ENCODE measurements around the gene GFRA1. TPM values are rescaled to one million over a fixed set of nuclear protein-coding genes. Genes with fewer than 3 reads are reported as not detected.

Gene GFRA1
- total and polyA plus RNA-seq, 2 of the 4 experiments (the other 2 are of a cell fraction) = 9.1 to 9.3 TPM

DNA sequence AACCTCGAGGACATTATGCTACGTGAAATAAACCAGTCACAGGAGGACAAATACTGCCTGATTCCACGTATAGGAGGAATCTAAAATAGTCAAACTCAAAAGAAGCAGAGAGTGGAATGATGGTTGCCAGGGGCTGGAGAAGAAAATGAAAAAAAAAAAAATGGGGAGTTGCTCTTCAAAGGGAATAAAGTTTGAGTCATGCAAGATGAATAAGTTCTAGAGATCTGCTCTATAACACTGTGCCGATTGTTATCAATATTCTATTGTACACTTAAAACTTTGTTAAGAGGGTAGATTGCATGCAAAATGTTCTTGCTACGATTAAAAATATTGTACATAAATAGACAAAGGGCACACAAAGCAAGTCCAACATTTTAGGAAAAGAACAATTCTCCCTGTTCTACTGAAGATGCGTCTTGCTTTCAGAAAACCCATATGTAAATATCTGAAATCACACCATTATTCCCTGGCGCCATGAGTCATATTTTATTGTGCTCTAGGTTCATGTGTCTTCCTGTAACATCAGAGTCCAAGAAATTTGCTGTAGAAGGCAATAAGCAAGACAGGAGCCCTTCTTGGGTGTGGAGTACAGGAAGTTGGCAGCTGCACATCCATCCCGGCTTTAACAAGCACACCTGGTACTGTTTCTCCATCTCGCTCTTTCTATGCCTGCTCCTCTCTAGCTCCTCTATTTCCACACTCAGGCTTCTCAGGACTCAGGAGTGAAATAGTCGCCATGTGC, 145.9 kb downstream of the GFRA1 start:
- no TSS peak for BruUV-seq (replicated peaks)

More for the DNA sequence above, 145.9 kb downstream of the GFRA1 start:
- H4K20me1 ChIP-seq (ENCODE audit: insufficient read depth, low read length) = no peaks in the 10 kb centered on the region
- H3K36me3 ChIP-seq (ENCODE audit: control insufficient read depth, insufficient read depth, low read length) = no peaks in the 10 kb centered on the region
- H3K18ac ChIP-seq (ENCODE audit: low read depth, low read length) = no peak overlapping the region
- ChIA-PET CTCF (no interaction called here), POLR2A (ENCODE audit: unreplicated experiment) (no interaction called here)
- H3K79me1 ChIP-seq (ENCODE audit: low read depth in 1 of 2, low read length in 2 of 2) = no peaks in the 10 kb centered on the region
- no peak overlapping the region for H2BK15ac ChIP-seq (ENCODE audit: low read depth, low read length)
- H4K5ac ChIP-seq (ENCODE audit: low read depth, low read length) = no peak overlapping the region
- H4K8ac ChIP-seq (ENCODE audit: low read depth in 2 of 2, low read length in 2 of 2) = no peak overlapping the region
- H3K4me2 ChIP-seq (ENCODE audit: low read depth, low read length) = no peak overlapping the region
- no peak overlapping the region for H3K14ac ChIP-seq (replicated peaks; ENCODE audit: low read depth, low read length)
- DNase-seq = no peak
- in situ Hi-C loops (cut with MboI; ENCODE audit: low sequenced_read_pairs) (no loop called here), dilution Hi-C loops (cut with HindIII; ENCODE audit: low sequenced_read_pairs, unreplicated experiment) (no loop called here), intact Hi-C loops (cut with micrococcal nuclease) (no loop called here)
- H2AFZ ChIP-seq (replicated peaks; ENCODE audit: low read length, poor library complexity) = no peak overlapping the region
- H3K4me3 ChIP-seq (ENCODE audit: insufficient read depth, low read depth, low read length) = no peak overlapping the region
- H2BK5ac ChIP-seq (ENCODE audit: low read depth, low read length, poor library complexity, severe bottlenecking) = no peak overlapping the region
- WGBS, 2 experiments (ENCODE audit: extremely low coverage in 2 of 2, insufficient read length in 1 of 2) = 83% methylated on average over 5 of the region's 10 CpGs; no CpG with 5 or more reads in 1 of the 2 experiments
- no peak overlapping the region for H3K4ac ChIP-seq (ENCODE audit: low read depth, low read length)
- H2BK120ac ChIP-seq (ENCODE audit: low read depth, low read length) = no peak overlapping the region
- no peak for TF ChIP-seq SMC3 (IDR thresholded peaks at IDR 0.05; ENCODE audit: low read depth, low read length)
- TF ChIP-seq, protein P1, sequence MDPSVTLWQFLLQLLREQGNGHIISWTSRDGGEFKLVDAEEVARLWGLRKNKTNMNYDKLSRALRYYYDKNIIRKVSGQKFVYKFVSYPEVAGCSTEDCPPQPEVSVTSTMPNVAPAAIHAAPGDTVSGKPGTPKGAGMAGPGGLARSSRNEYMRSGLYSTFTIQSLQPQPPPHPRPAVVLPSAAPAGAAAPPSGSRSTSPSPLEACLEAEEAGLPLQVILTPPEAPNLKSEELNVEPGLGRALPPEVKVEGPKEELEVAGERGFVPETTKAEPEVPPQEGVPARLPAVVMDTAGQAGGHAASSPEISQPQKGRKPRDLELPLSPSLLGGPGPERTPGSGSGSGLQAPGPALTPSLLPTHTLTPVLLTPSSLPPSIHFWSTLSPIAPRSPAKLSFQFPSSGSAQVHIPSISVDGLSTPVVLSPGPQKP (IDR thresholded peaks at IDR 0.05; ENCODE audit: borderline replicate concordance, low read depth, low read length) = no peak
- TF ChIP-seq POLR2A (IDR thresholded peaks at IDR 0.05; ENCODE audit: low read depth, low read length) = no peak
- TF ChIP-seq RAD21 (IDR thresholded peaks at IDR 0.05; ENCODE audit: low read length) = no peak
- TF ChIP-seq, protein P2, sequence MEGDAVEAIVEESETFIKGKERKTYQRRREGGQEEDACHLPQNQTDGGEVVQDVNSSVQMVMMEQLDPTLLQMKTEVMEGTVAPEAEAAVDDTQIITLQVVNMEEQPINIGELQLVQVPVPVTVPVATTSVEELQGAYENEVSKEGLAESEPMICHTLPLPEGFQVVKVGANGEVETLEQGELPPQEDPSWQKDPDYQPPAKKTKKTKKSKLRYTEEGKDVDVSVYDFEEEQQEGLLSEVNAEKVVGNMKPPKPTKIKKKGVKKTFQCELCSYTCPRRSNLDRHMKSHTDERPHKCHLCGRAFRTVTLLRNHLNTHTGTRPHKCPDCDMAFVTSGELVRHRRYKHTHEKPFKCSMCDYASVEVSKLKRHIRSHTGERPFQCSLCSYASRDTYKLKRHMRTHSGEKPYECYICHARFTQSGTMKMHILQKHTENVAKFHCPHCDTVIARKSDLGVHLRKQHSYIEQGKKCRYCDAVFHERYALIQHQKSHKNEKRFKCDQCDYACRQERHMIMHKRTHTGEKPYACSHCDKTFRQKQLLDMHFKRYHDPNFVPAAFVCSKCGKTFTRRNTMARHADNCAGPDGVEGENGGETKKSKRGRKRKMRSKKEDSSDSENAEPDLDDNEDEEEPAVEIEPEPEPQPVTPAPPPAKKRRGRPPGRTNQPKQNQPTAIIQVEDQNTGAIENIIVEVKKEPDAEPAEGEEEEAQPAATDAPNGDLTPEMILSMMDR (conservative IDR thresholded peaks at IDR 0.05; ENCODE audit: low read depth, low read length) = no peak
- TF ChIP-seq FOS (IDR thresholded peaks at IDR 0.05; ENCODE audit: low read depth, low read length) = no peak
- no peak for TF ChIP-seq CEBPB (IDR thresholded peaks at IDR 0.05; ENCODE audit: low read depth, low read length)
- no peak for TF ChIP-seq BHLHE40 (IDR thresholded peaks at IDR 0.05; ENCODE audit: low read depth, low read length)
- TF ChIP-seq USF2 (IDR thresholded peaks at IDR 0.05; ENCODE audit: low read depth, low read length) = no peak
- no peak for TF ChIP-seq MAZ (IDR thresholded peaks at IDR 0.05; ENCODE audit: borderline replicate concordance, low read depth, low read length)
- TF ChIP-seq CHD1 (IDR thresholded peaks at IDR 0.05; ENCODE audit: low read depth, low read length) = no peak
- no peak for TF ChIP-seq MAFK (IDR thresholded peaks at IDR 0.05; ENCODE audit: low read depth, low read length)
- TF ChIP-seq RFX5 (IDR thresholded peaks at IDR 0.05; ENCODE audit: low read depth, low read length) = no peak
- no peak overlapping the region for H4K91ac ChIP-seq (ENCODE audit: insufficient read depth, low read depth, low read length)
- H2AK5ac ChIP-seq (ENCODE audit: low read depth, low read length) = no peak overlapping the region
- no peaks in the 10 kb centered on the region for H3K9me1 ChIP-seq (ENCODE audit: insufficient read depth, low read length)
- no peak overlapping the region for H3K56ac ChIP-seq (ENCODE audit: extremely low read depth, insufficient read depth, low read length)
- no peaks in the 10 kb centered on the region for H3K27me3 ChIP-seq (ENCODE audit: control insufficient read depth, insufficient read depth, low read length)
- no peaks in the 10 kb centered on the region for H3K4me1 ChIP-seq (ENCODE audit: control insufficient read depth, insufficient read depth, low read length)
- no peak overlapping the region for H3K9ac ChIP-seq (ENCODE audit: low read depth, low read length)
- no peak overlapping the region for H3K27ac ChIP-seq (ENCODE audit: insufficient read depth, low read length)
- no peak overlapping the region for H2BK20ac ChIP-seq (ENCODE audit: low read depth, low read length)
- no peak overlapping the region for H2AK9ac ChIP-seq (replicated peaks; ENCODE audit: low read depth, low read length, poor library complexity)
- ATAC-seq (ENCODE audit: low read depth) = no peak
- H3K23ac ChIP-seq (ENCODE audit: low read depth, low read length) = no peak overlapping the region
- H3K9me3 ChIP-seq (ENCODE audit: control insufficient read depth, insufficient read depth, low read length) = 0 out of 2 replicates have a peak, but pooled peaks cover 5% of the 10 kb centered on the region
